IPS DF 6.9 (cell line): ENCODE results near the gene PALLD.

ENCODE experiments used
- DNase-seq: peaks from one replicate; pipeline ENCODE4 v3.0.0-alpha.2; 2013; ENCODE audit warnings: low read depth, low spot score
- H3K27ac ChIP-seq: one replicate; pipeline ENCODE4 v1.5.1; 2013; ENCODE audit warnings: low read length, control low read depth
- H3K27me3 ChIP-seq: 2 replicates; pipeline ENCODE4 v1.6.1; 2013; ENCODE audit warnings: mild to moderate bottlenecking, low read length; ENCODE audit not compliant: control insufficient read depth, insufficient read depth
- H3K36me3 ChIP-seq: 2 replicates; pipeline ENCODE4 v1.6.1; 2013; ENCODE audit warnings: low read length; ENCODE audit not compliant: control insufficient read depth, insufficient read depth
- H3K4me1 ChIP-seq: 2 replicates; pipeline ENCODE4 v1.6.1; 2013; ENCODE audit warnings: low read length; ENCODE audit not compliant: control insufficient read depth, insufficient read depth
- H3K4me3 ChIP-seq: 2 replicates; pipeline ENCODE4 v1.5.1; 2013; ENCODE audit warnings: mild to moderate bottlenecking, low read length
- H3K9me3 ChIP-seq: 2 replicates; pipeline ENCODE4 v1.6.1; 2013; ENCODE audit warnings: low read length, inconsistent platforms; ENCODE audit not compliant: control insufficient read depth, insufficient read depth
- WGBS: extraction: QIAGEN DNeasy Blood & Tissue Kit; methylation state at CpG from one replicate; pipeline ENCODE4 v1.1.7; 2013; ENCODE audit warnings: mixed read lengths, missing lambda C conversion rate; ENCODE audit not compliant: insufficient read length, insufficient coverage; 5-methylcytosine and 5-hydroxymethylcytosine counted together

PALLD gene

DNA sequence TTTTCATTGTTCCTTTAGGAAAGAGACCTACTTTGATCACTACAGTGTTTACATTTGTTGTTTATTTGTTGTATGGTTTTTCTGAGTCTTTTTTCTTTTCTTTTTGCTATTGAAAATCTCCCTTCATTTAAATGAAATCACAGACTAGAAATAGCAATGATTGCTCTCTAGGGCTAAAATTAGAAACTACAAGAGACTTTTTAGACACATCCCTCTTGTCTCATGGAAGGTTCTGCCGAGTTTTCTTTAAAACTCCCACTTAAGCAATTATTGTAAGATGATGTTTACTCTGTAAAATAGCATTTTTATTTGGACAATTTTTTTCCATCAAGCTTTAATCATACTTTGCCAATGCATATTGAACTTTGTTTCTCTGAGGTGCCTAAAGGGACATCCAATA lies 136.6 kb downstream of the PALLD start:
- Histone ChIP-seq H3K4me3 (no peak overlapping the region), H3K4me1 (0 out of 2 replicates have a peak, but pooled peaks cover 3% of the 10 kb centered on the region), H3K9me3 (no peaks in the 10 kb centered on the region), H3K27ac (no peak overlapping the region), H3K36me3 (no peaks in the 10 kb centered on the region), H3K27me3 (no peaks in the 10 kb centered on the region)
- no peak for DNase-seq
- no CpG with 5 or more reads among the region's 1 CpG for WGBS

DNA sequence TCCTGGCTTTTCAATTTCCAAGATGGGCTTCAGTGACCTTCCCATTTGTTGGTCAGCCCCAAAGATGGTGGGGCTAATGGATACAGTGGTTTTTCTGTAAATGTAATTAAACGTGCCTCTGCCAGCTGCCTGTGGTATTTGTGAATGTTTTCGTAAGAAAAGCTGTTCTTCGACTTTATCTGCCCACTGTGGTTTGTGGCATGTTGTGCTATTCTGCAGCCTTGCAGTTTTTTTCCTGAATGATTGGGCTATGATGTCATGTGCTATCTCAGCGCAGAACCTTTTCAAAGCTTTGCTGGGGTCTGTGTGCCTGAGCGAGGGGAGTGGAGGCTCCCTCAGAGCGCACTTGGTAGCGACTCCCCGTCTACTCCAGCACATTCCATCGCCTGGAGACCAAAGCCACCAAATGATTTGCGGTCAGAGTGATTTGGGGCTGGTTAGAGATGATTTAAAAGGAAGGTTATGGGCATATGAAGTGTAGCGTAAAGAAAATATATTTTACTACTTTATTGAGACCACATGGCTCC lies 137.5 kb downstream of the PALLD start:
- 0 out of 2 replicates have a peak, but pooled peaks cover 3% of the 10 kb centered on the region for H3K4me1 ChIP-seq
- no peaks in the 10 kb centered on the region for H3K36me3 ChIP-seq
- no peaks in the 10 kb centered on the region for H3K27me3 ChIP-seq
- H3K4me3 ChIP-seq, result no peak overlapping the region
- DNase-seq, result no peak
- 100% methylated on average over 1 of the region's 11 CpGs for WGBS
- no peak overlapping the region for H3K27ac ChIP-seq
- H3K9me3 ChIP-seq, result no peaks in the 10 kb centered on the region

DNA sequence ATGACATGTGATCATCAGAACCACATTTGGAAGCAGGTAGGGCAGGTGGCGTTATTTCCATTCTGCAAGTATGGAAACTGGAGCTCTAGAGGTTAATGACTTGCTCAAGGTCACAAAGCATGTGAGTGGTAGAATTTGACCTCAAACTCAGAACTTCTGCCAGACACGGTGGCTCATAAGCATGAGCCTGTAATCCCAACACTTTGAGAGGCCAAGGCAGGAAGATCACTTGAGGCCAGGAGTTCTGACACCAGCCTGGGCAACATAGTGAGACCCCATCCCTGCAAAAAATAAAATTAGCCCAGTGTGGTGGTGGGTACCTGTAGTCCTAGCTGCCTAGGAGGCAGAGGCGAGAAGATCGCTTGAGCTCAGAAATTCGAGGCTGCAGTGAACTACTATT lies 139.2 kb downstream of the PALLD start:
- H3K27ac ChIP-seq, result no peak overlapping the region

DNA sequence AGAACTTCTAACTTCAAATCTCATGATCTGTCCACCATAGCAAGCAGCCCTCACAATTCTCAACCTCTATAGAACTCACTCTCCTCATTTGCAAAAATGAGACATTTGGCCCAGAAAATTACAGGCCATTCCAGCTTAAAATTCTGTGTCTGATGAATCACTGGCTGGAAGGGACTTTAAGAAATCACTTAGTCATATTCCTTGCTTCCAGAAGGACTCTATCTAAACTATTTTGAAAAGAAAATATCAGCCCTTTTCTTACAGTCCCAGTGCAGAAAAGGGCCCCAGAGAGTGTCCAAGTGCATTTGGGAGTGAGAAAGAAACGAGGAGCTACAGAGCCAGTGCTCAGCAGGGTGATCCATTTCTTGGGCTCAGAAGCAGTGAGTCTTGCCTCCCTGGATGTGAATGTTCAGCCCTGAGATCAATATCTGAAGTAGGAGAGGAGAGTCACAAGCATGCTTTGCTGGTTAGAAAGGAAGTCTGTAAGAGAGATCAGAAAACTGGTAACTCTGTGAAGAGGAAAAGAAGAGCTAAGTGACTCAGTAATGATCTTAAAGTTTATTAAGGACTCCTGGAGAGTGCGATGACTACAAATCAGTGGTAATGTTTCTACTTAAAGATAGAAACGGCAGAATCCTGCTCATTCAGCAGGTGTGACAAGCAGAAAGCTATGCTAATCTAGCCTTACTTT lies 139.8 kb downstream of the PALLD start:
- Histone ChIP-seq H3K9me3 (no peaks in the 10 kb centered on the region), H3K4me1 (0 out of 2 replicates have a peak, but pooled peaks cover 2% of the 10 kb centered on the region), H3K4me3 (no peak overlapping the region), H3K27ac (no peak overlapping the region), H3K36me3 (no peaks in the 10 kb centered on the region), H3K27me3 (no peaks in the 10 kb centered on the region)
- DNase-seq, result no peak
- no CpG with 5 or more reads among the region's 3 CpGs for WGBS

More for the DNA sequence above, 139.2 kb downstream of the PALLD start:
- Histone ChIP-seq H3K27me3 (no peaks in the 10 kb centered on the region), H3K9me3 (no peaks in the 10 kb centered on the region), H3K36me3 (no peaks in the 10 kb centered on the region), H3K4me3 (no peak overlapping the region), H3K4me1 (0 out of 2 replicates have a peak, but pooled peaks cover 2% of the 10 kb centered on the region)
- DNase-seq, result no peak
- WGBS, result no CpG with 5 or more reads among the region's 5 CpGs

DNA sequence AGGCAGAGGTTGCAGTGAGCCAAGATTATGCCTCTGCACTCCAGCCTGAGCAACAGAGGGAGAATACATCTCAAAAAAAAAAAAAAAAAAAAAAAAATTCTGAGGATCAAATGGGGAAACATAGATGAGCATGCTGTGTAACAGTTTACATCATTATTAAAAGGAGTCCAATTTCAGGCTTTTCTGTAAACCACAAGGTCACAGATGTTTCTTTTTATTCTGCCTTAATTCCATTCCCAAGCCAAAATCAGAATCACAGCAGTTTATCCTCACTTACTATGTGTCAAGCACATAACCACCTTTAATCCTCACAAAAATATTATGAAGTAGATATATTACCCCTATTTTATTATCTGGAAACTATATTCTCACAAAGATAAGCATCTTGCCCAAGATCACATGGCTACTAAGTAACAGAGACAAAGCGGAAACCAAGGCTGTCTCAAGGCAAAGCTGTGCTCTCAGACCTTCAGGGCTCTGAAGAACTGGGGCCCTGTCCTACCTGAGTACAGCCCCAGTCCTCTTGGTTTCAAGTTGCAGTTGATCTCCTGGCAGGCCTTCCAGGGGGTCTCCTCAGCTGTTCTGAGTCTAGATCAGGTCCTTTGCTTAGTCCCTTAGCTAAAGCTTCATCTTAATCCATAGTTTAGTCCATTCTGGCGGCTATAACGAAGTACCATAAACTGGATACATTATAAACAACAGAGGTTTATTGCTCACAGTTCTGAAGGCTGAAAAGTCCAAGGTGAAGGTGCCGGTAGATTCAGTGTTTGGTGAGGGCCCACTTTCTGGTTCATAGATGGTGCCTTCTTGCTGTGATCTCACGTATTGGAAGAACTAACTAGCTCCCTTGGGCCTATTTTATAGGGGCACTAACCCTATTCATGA lies 141.3 kb downstream of the PALLD start:
- no peak overlapping the region for H3K4me3 ChIP-seq
- H3K9me3 ChIP-seq, result no peaks in the 10 kb centered on the region
- H3K4me1 ChIP-seq, result no peaks in the 10 kb centered on the region
- no peak overlapping the region for H3K27ac ChIP-seq
- DNase-seq, result no peak
- WGBS, result no CpG with 5 or more reads among the region's 5 CpGs
- no peaks in the 10 kb centered on the region for H3K36me3 ChIP-seq
- no peaks in the 10 kb centered on the region for H3K27me3 ChIP-seq

DNA sequence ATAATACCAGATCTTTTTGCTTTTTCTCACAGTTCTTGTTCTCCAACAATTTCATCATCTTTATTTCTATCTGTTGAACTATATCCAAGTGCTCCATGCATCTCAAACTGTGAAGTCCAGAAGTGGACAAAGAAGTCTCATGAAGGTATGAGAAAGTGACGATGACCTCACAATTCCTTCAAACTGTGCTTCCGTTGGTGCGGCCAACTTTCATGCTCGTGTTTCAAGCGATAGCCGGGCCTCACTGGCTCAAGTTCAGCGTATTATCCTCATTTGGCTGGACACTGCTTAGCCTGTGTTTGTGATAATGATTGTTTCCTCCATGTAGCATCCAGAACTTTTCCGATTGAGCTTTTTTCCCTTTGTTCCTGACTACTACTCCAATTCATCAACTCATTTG lies 143.1 kb downstream of the PALLD start:
- WGBS, result no CpG with 5 or more reads among the region's 8 CpGs
- no peaks in the 10 kb centered on the region for H3K4me1 ChIP-seq
- DNase-seq, result no peak
- no peaks in the 10 kb centered on the region for H3K27me3 ChIP-seq
- no peak overlapping the region for H3K27ac ChIP-seq
- H3K9me3 ChIP-seq, result no peaks in the 10 kb centered on the region
- no peaks in the 10 kb centered on the region for H3K36me3 ChIP-seq
- H3K4me3 ChIP-seq, result no peak overlapping the region

DNA sequence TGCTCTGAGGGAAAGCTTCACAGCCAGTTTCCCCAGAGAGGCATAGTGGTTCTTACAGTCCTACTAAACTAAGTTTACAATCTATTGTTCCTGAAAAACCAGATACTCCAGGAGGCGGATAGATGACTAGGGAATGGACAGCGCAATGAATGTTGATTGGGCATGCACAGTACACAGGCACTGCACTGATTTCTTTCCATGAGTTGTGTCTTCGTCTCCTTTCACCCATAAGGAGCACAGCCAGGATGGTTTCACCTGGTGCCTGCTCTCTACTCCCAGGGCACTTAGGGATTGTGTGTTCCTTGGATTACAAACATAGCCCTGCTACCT lies 144.9 kb downstream of the PALLD start:
- no peak for DNase-seq
- Histone ChIP-seq H3K9me3 (no peaks in the 10 kb centered on the region), H3K4me1 (no peaks in the 10 kb centered on the region), H3K27ac (no peak overlapping the region), H3K36me3 (no peaks in the 10 kb centered on the region), H3K27me3 (no peaks in the 10 kb centered on the region), H3K4me3 (no peak overlapping the region)
- no CpG with 5 or more reads among the region's 3 CpGs for WGBS

DNA sequence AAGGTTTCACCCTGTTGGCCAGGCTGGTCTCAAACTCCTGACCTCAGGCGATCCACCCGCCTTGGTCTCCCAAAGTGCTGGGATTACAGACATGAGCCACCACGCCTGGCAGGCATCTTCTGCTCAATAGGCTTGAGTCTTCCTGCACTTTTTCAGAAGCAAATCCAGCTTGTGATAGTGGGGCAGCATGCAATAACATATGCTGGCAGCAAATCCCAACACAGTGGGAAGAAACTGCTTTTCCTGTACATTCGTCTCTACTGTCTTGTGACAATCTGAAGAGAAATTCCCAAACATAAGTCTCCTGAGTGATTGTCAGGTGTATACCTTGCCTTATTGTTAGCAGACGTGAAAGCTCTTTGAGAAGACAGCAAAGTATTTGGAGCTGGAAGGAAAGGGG lies 145.7 kb downstream of the PALLD start:
- no peaks in the 10 kb centered on the region for H3K4me1 ChIP-seq
- H3K27ac ChIP-seq, result no peak overlapping the region
- H3K4me3 ChIP-seq, result no peak overlapping the region
- DNase-seq, result no peak
- H3K36me3 ChIP-seq, result no peaks in the 10 kb centered on the region
- no peaks in the 10 kb centered on the region for H3K9me3 ChIP-seq
- no peaks in the 10 kb centered on the region for H3K27me3 ChIP-seq
- no CpG with 5 or more reads among the region's 5 CpGs for WGBS

DNA sequence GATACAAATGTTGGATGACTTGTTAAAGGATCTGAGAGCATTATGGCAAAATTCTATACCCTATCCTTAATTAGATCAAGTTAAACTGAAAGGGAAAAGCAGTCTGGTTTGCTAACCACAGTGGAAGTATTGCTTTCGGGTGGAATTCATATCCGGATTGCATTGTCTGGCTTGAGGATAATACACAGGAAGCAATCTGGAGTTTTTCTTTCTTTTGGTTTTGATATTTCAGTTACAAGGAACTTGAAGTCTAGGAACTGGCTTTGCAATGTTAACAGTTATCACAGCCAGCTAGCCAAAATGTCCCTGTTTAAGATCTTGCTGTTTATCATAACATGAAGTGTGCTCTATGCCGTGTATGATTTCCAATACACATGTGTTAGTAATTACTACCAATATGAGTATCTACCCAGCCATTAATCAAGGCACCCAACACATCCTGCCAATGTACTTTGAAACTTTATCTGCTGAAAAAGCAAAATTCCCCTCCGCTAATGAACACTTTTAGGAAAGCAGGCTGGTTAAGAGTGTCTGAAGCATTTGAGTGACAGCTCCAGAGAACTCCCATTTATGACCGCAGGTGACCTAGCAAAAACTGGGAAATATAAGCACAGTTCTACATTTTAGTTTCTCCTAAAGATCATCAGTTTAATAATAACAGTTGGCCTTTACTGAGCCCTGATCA lies 146.4 kb downstream of the PALLD start:
- H3K36me3 ChIP-seq, result no peaks in the 10 kb centered on the region
- no peak for DNase-seq
- H3K9me3 ChIP-seq, result no peaks in the 10 kb centered on the region

DNA sequence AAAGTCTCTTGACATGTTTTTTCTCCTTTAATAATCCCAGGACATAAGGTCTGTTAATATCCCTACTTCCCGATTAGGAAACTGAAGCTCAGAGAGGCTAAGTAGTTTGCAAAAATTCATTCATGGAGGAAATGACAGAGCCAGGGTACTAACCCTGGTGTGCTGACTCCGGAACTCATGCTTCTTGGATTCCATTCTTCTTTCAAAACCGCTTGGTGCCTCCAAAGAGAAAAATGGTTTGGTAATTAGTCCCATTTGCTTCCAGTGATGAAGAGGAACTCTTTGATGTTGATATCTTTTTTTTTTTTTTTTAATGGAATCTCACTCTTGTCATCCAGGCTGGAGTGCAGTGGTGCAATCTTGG lies 146.9 kb downstream of the PALLD start:
- Histone ChIP-seq H3K4me1 (no peaks in the 10 kb centered on the region), H3K4me3 (no peak overlapping the region), H3K36me3 (no peaks in the 10 kb centered on the region), H3K9me3 (no peaks in the 10 kb centered on the region), H3K27me3 (no peaks in the 10 kb centered on the region), H3K27ac (no peak overlapping the region)
- DNase-seq, result no peak
- no CpG with 5 or more reads among the region's 3 CpGs for WGBS

More for the DNA sequence above, 146.4 kb downstream of the PALLD start:
- Histone ChIP-seq H3K4me1 (no peaks in the 10 kb centered on the region), H3K4me3 (no peak overlapping the region), H3K27ac (no peak overlapping the region), H3K27me3 (no peaks in the 10 kb centered on the region)
- no CpG with 5 or more reads among the region's 5 CpGs for WGBS
